H1 (cell line): ENCODE results near the gene GJC2. TPM values are rescaled to one million over a fixed set of nuclear protein-coding genes. Genes with fewer than 3 reads are reported as not detected.
A peak's percentile ranks its signal among the peaks of the same experiment; 100 is the strongest.

Experiments
- CTCF ChIA-PET: fragments of 300-600 bp; sonication (Branson Sonifier 250); formaldehyde crosslinking; loops from one replicate; lab custom pipeline; 2021; ENCODE audit not compliant: partially characterized antibody; lab: Charles Lee
- POLR2A ChIA-PET: fragments of 300-600 bp; sonication (Branson Sonifier 250); formaldehyde crosslinking; loops from one replicate; lab custom pipeline; 2021; ENCODE audit warnings: inconsistent platforms; ENCODE audit not compliant: partially characterized antibody; lab: Charles Lee
- DNase-seq, 2 experiments: peaks; one replicate each; pipeline versions ENCODE4 v3.0.0 to v3.0.0-alpha.2; 2010 to 2022; ENCODE audit warnings: low spot score in 2 of 2, low read depth in 1 of 2, mixed read lengths in 1 of 2
- FAIRE-seq: peaks from 2 replicates; lab custom pipeline; 2011; peaks lifted over from hg19 to GRCh38; lab: Jason Lieb, UNC
- H2AFZ ChIP-seq: 2 replicates; pipeline ENCODE4 v1.8.1; 2012; ENCODE audit warnings: low read length, inconsistent platforms
- H2AK5ac ChIP-seq: 2 replicates; pipeline ENCODE4 v1.6.1; 2013; ENCODE audit warnings: low read depth, low read length
- H2BK120ac ChIP-seq: replicated peaks from 2 replicates; pipeline ENCODE3; 2013; ENCODE audit warnings: low read depth, low read length, inconsistent platforms
- H2BK12ac ChIP-seq: 2 replicates; pipeline ENCODE4 v1.6.1; 2013; ENCODE audit warnings: low read depth, low read length
- H2BK15ac ChIP-seq: 2 replicates; pipeline ENCODE4 v1.6.1; 2013; ENCODE audit warnings: low read length
- H2BK20ac ChIP-seq: 2 replicates; pipeline ENCODE4 v1.6.1; 2013; ENCODE audit warnings: low read length
- H2BK5ac ChIP-seq: 2 replicates; pipeline ENCODE4 v1.6.1; 2013; ENCODE audit warnings: low read depth, low read length
- H3K14ac ChIP-seq: 2 replicates; pipeline ENCODE4 v1.6.1; 2013; ENCODE audit warnings: inconsistent platforms; ENCODE audit not compliant: insufficient read length
- H3K18ac ChIP-seq: 2 replicates; pipeline ENCODE4 v1.6.1; 2013; ENCODE audit warnings: low read length; ENCODE audit errors: extremely low read depth
- H3K23ac ChIP-seq: 2 replicates; pipeline ENCODE4 v1.6.1; 2013; ENCODE audit warnings: inconsistent platforms; ENCODE audit not compliant: insufficient read length
- H3K23me2 ChIP-seq: 2 replicates; pipeline ENCODE4 v1.6.1; 2013; ENCODE audit warnings: low read depth, low read length
- H3K27ac ChIP-seq: 2 replicates; pipeline ENCODE4 v1.6.1; 2011; ENCODE audit warnings: low read depth, low read length, inconsistent platforms
- H3K27me3 ChIP-seq, 4 experiments: replicated peaks in 1 of 4; 1 replicate in 1 of 4; 2 replicates in 3 of 4; pipeline versions ENCODE4 v1.6.1 to v1.8.1; 2011 to 2013; ENCODE audit warnings: low read length in 3 of 4, mild to moderate bottlenecking in 3 of 4, inconsistent platforms in 2 of 4, mixed read lengths in 2 of 4, moderate library complexity in 1 of 4; ENCODE audit not compliant: control insufficient read depth in 3 of 4, insufficient read depth in 3 of 4; ENCODE audit errors: extremely low read depth in 1 of 4
- H3K36me3 ChIP-seq, 4 experiments: 2 replicates each; pipeline versions ENCODE4 v1.6.1 to v1.8.1; 2011 to 2013; ENCODE audit warnings: mild to moderate bottlenecking in 4 of 4, low read length in 3 of 4, moderate library complexity in 2 of 4, control low read depth in 1 of 4, inconsistent platforms in 1 of 4; ENCODE audit not compliant: insufficient read depth in 4 of 4, control insufficient read depth in 2 of 4
- H3K4ac ChIP-seq: replicated peaks from 2 replicates; pipeline ENCODE3; 2013; ENCODE audit warnings: low read length, low read depth, mixed read lengths, inconsistent platforms; ENCODE audit not compliant: insufficient read length
- H3K4me1 ChIP-seq, 4 experiments: replicated peaks in 1 of 4; 1 replicate in 1 of 4; 2 replicates in 3 of 4; pipeline versions ENCODE4 v1.6.1 to v1.8.1; 2011 to 2013; ENCODE audit warnings: low read length in 3 of 4, inconsistent platforms in 2 of 4, mixed read lengths in 1 of 4; ENCODE audit not compliant: insufficient read depth in 4 of 4, control insufficient read depth in 3 of 4
- H3K4me2 ChIP-seq, 2 experiments: 2 replicates each; pipeline versions ENCODE4 v1.6.1 to v1.8.1; 2011 to 2013; ENCODE audit warnings: low read depth in 2 of 2, low read length in 2 of 2, control low read depth in 1 of 2, inconsistent platforms in 1 of 2, mild to moderate bottlenecking in 1 of 2; ENCODE audit not compliant: insufficient read depth in 1 of 2
- H3K4me3 ChIP-seq, 4 experiments: fragments of 200-600, 300-600 bp in 1 of 4; sonication (generic), shearing (Covaris generic), sonication (Bioruptor Twin) in 1 of 4; 2 replicates each; pipeline versions ENCODE4 v1.5.1 to v1.8.1; 2011 to 2016; ENCODE audit warnings: low read length in 4 of 4, low read depth in 3 of 4, control low read depth in 2 of 4, inconsistent platforms in 2 of 4, mild to moderate bottlenecking in 2 of 4, mixed read lengths in 1 of 4, moderate library complexity in 1 of 4; ENCODE audit not compliant: insufficient read depth in 2 of 4; ENCODE audit errors: extremely low read depth in 1 of 4
- H3K56ac ChIP-seq: replicated peaks from 2 replicates; pipeline ENCODE3; 2013; ENCODE audit warnings: low read depth, mild to moderate bottlenecking, mixed read lengths, low read length, inconsistent platforms; ENCODE audit not compliant: insufficient read length
- H3K79me1 ChIP-seq: 2 replicates; pipeline ENCODE4 v1.6.1; 2013; ENCODE audit warnings: low read depth, low read length, control low read depth
- H3K79me2 ChIP-seq, 2 experiments: 2 replicates each; pipeline versions ENCODE4 v1.6.1 to v1.8.1; 2012 to 2013; ENCODE audit warnings: low read length in 2 of 2, mild to moderate bottlenecking in 2 of 2, inconsistent platforms in 1 of 2; ENCODE audit not compliant: insufficient read depth in 2 of 2, control insufficient read depth in 1 of 2
- H3K9ac ChIP-seq, 4 experiments: replicated peaks in 1 of 4; 1 replicate in 1 of 4; 2 replicates in 3 of 4; pipeline versions ENCODE4 v1.6.1 to v1.8.1; 2011 to 2013; ENCODE audit warnings: low read depth in 3 of 4, low read length in 3 of 4, control low read depth in 2 of 4, mild to moderate bottlenecking in 2 of 4, moderate library complexity in 2 of 4, inconsistent platforms in 1 of 4; ENCODE audit errors: extremely low read depth in 1 of 4
- H3K9me3 ChIP-seq, 2 experiments: 2 replicates each; pipeline versions ENCODE4 v1.6.1 to v1.8.1; 2012 to 2013; ENCODE audit warnings: mild to moderate bottlenecking in 2 of 2, moderate library complexity in 2 of 2, control low read depth in 1 of 2, inconsistent platforms in 1 of 2, low read depth in 1 of 2, low read length in 1 of 2, mixed read lengths in 1 of 2; ENCODE audit not compliant: insufficient read depth in 2 of 2
- H4K20me1 ChIP-seq, 2 experiments: replicated peaks in 1 of 2; 2 replicates each; pipeline versions ENCODE3 to v1.8.1; 2011 to 2013; ENCODE audit warnings: inconsistent platforms in 2 of 2, low read length in 2 of 2, mild to moderate bottlenecking in 1 of 2; ENCODE audit not compliant: insufficient read depth in 2 of 2, control insufficient read depth in 1 of 2
- H4K5ac ChIP-seq: 2 replicates; pipeline ENCODE4 v1.6.1; 2013; ENCODE audit warnings: low read length, low read depth, mixed read lengths, inconsistent platforms; ENCODE audit not compliant: insufficient read length
- H4K8ac ChIP-seq: 2 replicates; pipeline ENCODE4 v1.8.0; 2013; ENCODE audit warnings: mild to moderate bottlenecking, moderate library complexity, low read length, inconsistent platforms; ENCODE audit not compliant: insufficient read depth; ENCODE audit errors: extremely low read depth
- H4K91ac ChIP-seq: replicated peaks from 2 replicates; pipeline ENCODE3; 2013; ENCODE audit warnings: low read length, mixed read lengths, inconsistent platforms; ENCODE audit not compliant: insufficient read length
- FOSL1 ChIP-seq: IDR thresholded peaks from 2 replicates; pipeline ENCODE4 v1.6.1; 2011; ENCODE audit warnings: mild to moderate bottlenecking, low read depth, low read length, moderate library complexity; ENCODE audit not compliant: insufficient read depth
- YY1 ChIP-seq: IDR thresholded peaks from 2 replicates; pipeline ENCODE4 v1.6.1; 2011; ENCODE audit warnings: low read depth, mild to moderate bottlenecking, low read length
- WGBS, 2 experiments: shearing (Covaris generic) in 1 of 2; methylation state at CpG; one replicate each; pipeline versions ENCODE4 v1.1.6 to v1.1.7; 2013 to 2015; ENCODE audit warnings: low lambda C conversion rate in 2 of 2, mixed read lengths in 2 of 2, inconsistent platforms in 1 of 2, low coverage in 1 of 2, missing lambda C conversion rate in 1 of 2; ENCODE audit not compliant: insufficient replicate concordance in 2 of 2, insufficient coverage in 1 of 2, insufficient read length in 1 of 2; ENCODE audit errors: extremely low coverage in 1 of 2, missing lambda C conversion rate in 1 of 2; 5-methylcytosine and 5-hydroxymethylcytosine counted together
- polyA plus RNA-seq, 7 experiments: library from polyadenylated mRNA; depleted of rRNA in 3 of 7; stranded (reverse) in 5 of 7; unstranded in 2 of 7; fragments of >200 nt in 5 of 7; fragments of 200-250 nt in 2 of 7; gene quantifications; 1 replicate in 5 of 7; 2 replicates in 1 of 7; 4 replicates in 1 of 7; pipeline versions ENCODE4 v1.2.1 to v1.2.3, GENCODE V29; 2011 to 2013; ENCODE audit warnings: missing spikeins in 2 of 7, mixed read lengths in 2 of 7
- total RNA-seq: library from RNA; stranded (reverse); fragmentation: NEBNext Ultra II Directional; extraction: Animal tissue kit (Norgen Biotek cat#: 25700); gene quantifications from 2 replicates; pipeline ENCODE4 v1.2.1, GENCODE V29; 2021

The GJC2 gene
- total and polyA plus RNA-seq, 2 of the 8 experiments (the other 6 are each of a cell fraction or from before 2014, with no cell fraction given) = 0.17 to 0.54 TPM

DNA sequence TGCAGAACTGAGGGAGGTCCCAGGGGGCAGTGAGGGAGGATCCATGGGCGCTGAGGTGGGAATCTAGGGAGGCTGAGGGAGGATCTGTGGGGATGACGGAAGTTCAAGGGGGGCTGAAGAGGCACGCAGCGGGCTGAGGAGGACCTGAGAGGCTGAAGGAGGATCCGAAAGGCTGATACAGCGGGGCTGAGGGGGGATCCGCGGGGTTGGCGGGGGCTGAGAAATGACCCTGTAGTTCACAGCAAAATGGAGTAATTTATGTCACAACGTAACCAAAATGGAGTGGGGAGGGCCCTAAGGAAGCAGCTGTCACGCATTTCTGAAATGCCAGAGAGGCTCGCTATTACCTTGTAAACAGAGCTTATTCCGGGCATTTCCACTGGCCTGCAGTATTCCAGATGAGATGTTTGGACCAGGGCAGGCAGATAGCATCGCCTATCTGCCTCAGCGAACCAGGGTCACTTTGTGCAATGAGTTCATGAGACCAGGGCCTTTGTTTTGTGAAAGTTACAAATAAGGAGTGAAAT, 39.7 kb upstream of the GJC2 start:
- Histone ChIP-seq H3K9me3 (peaks cover 0 to 3% of the 10 kb centered on the region in 2 experiments; a peak in 1 of 4 replicates), H3K4me2 (peak overlapping the region; percentile 69 to 79), H3K4me1 (peaks cover 0 to 7% (median under 1%) of the 10 kb centered on the region in 4 experiments; a peak in 5 of 7 replicates), H2AK5ac (no peak overlapping the region), H3K18ac (no peak overlapping the region; the same call in 1 of the 2 replicates), H3K14ac (no peak overlapping the region), H2BK20ac (no peak overlapping the region), H4K8ac (peak overlapping the region; percentile 26; the same call in 1 of the 2 replicates), H4K91ac (no peak overlapping the region), H4K20me1 (peaks cover 0 to 13% of the 10 kb centered on the region in 2 experiments), H2AFZ (peak overlapping the region; percentile 72; the same call in 1 of the 2 replicates), H2BK15ac (no peak overlapping the region), H3K56ac (no peak overlapping the region), H3K79me2 (peaks cover 3 to 8% of the 10 kb centered on the region in 2 experiments; a peak in 2 of 4 replicates), H3K23me2 (peaks cover 8% of the 10 kb centered on the region; the same call in 1 of the 2 replicates), H2BK5ac (no peak overlapping the region), H4K5ac (no peak overlapping the region), H3K23ac (no peak overlapping the region), H3K36me3 (peaks cover 3 to 16% (median 8%) of the 10 kb centered on the region in 4 experiments; a peak in 5 of 8 replicates), H2BK120ac (no peak overlapping the region), H3K27ac (no peak overlapping the region), H3K27me3 (peaks cover 0 to 6% (median 5%) of the 10 kb centered on the region in 4 experiments; a peak in 2 of 7 replicates), H3K9ac (peak overlapping the region in 3 of 4 experiments; percentile 28 to 38 (median 29); a peak in 3 of 7 replicates), H3K79me1 (peaks cover 12% of the 10 kb centered on the region; the same call in 1 of the 2 replicates), H3K4ac (no peak overlapping the region), H2BK12ac (no peak overlapping the region)
- POLR2A ChIA-PET = interaction anchor here (1.5 to 2.1 kb wide), 4 partner anchors 12 to 55 kb away, joined by 3 to 9 read pairs (median 4); partner anchors contain the start of gene ARF1
- WGBS, 2 experiments = 66% methylated on average over 12 of the region's 15 CpGs; no CpG with 5 or more reads in 1 of the 2 experiments
- no peak for DNase-seq
- TF ChIP-seq FOSL1 (no peak), YY1 (0 out of 2 replicates have a peak, but pooled peaks have one; percentile 2)
- TF ChIP-seq, all 59 proteins: peak for 1
- CTCF ChIA-PET = interaction anchor here (1.0 to 2.5 kb wide), 6 partner anchors 21 to 163 kb away, joined by 3 to 14 read pairs (median 3); partner anchors contain the start of gene WNT3A
- no peak for FAIRE-seq
- peak overlapping the region; percentile 71 to 96 (median 80) for H3K4me3 ChIP-seq
